Stimulated activated CD8-positive, alpha-beta memory T cell treated with anti-CD3 and anti-CD28 coated beads, Interleukin-4, amount 100 ng/mL, for 1 hour (primary cell): ENCODE results near the gene TMPRSS7.
"Not testable (repeated sequence)": the region's sequence is repeated elsewhere in the genome, so short reads cannot be mapped to it uniquely, and the experiment has no call there.

ENCODE experiments used
- DNase-seq, 2 donors: peaks; one replicate each; pipeline ENCODE4 v3.0.0-alpha.2; 2020; ENCODE audit warnings: low read depth in 2 of 2, low spot score in 1 of 2

TMPRSS7 gene

GRCh38 chr3:112012205-112012992 is 22.1 kb upstream of the TMPRSS7 start:
- DNase-seq, result no peak

GRCh38 chr3:112013058-112013783 is 21.3 kb upstream of the TMPRSS7 start:
- peak in 1 of 2 donors; percentile 21 for DNase-seq

- no peak for DNase-seq
These were observed 20.8 kb upstream of the TMPRSS7 start for GRCh38 chr3:112013784-112014143.

- no peak for DNase-seq
These were observed 17.4 kb upstream of the TMPRSS7 start for GRCh38 chr3:112017091-112017490.

GRCh38 chr3:112018712-112019111 is 15.8 kb upstream of the TMPRSS7 start:
- no peak for DNase-seq

- no peak for DNase-seq
These were observed 14.8 kb upstream of the TMPRSS7 start for GRCh38 chr3:112019716-112020115.

GRCh38 chr3:112020674-112021085 is 13.9 kb upstream of the TMPRSS7 start:
- no peak for DNase-seq

- DNase-seq, result no peak
These were observed 7.4 kb upstream of the TMPRSS7 start for GRCh38 chr3:112027142-112027541.

- DNase-seq, result no peak
These were observed 6.7 kb upstream of the TMPRSS7 start for GRCh38 chr3:112027826-112028225.

GRCh38 chr3:112030901-112031300 is 3.6 kb upstream of the TMPRSS7 start:
- no peak for DNase-seq

- no peak for DNase-seq
These were observed 2.3 kb upstream of the TMPRSS7 start for GRCh38 chr3:112032098-112032731.

GRCh38 chr3:112035241-112035640 is 705 bp downstream of the TMPRSS7 start:
- DNase-seq, result no peak

- DNase-seq, result not testable (repeated sequence)
These were observed 2.7 kb downstream of the TMPRSS7 start for GRCh38 chr3:112037194-112037593.

- no peak for DNase-seq
These were observed 4.3 kb downstream of the TMPRSS7 start for GRCh38 chr3:112038863-112039262.

- no peak for DNase-seq
These were observed 6.8 kb downstream of the TMPRSS7 start for GRCh38 chr3:112041321-112041720.

- no peak for DNase-seq
These were observed 8.3 kb downstream of the TMPRSS7 start for GRCh38 chr3:112042842-112043280.

- DNase-seq, result peak; percentile 3 to 5
These were observed 9.2 kb downstream of the TMPRSS7 start for GRCh38 chr3:112043621-112044201.

- no peak for DNase-seq
These were observed 12.1 kb downstream of the TMPRSS7 start for GRCh38 chr3:112046599-112046998.

GRCh38 chr3:112047264-112047663 is 12.7 kb downstream of the TMPRSS7 start:
- no peak for DNase-seq

GRCh38 chr3:112048911-112049310 is 14.4 kb downstream of the TMPRSS7 start:
- DNase-seq, result no peak

GRCh38 chr3:112053229-112053628 is 18.7 kb downstream of the TMPRSS7 start:
- DNase-seq, result no peak
